OCI-LY3 (cell line): ENCODE measurements around the gene UFC1.

Experiments used
- H2AFZ ChIP-seq: fragments of 200-600, 300-600 bp; shearing (Covaris generic); 2 replicates; pipeline ENCODE4 v1.6.0; 2014; ENCODE audit warnings: antibody characterized with exemption, low read depth, low read length
- H3K27ac ChIP-seq: fragments of 200-600, 300-600 bp; sonication (generic); 2 replicates; pipeline ENCODE4 v1.5.1; 2014; ENCODE audit warnings: mild to moderate bottlenecking, low read length, moderate library complexity, mixed read lengths
- H3K27me3 ChIP-seq: fragments of 200-600, 300-600 bp; sonication (generic); 2 replicates; pipeline ENCODE4 v1.6.1; 2014; ENCODE audit warnings: low read depth, low read length, mixed read lengths
- H3K36me3 ChIP-seq: fragments of 200-600, 300-600 bp; sonication (generic); replicated peaks from 2 replicates; pipeline ENCODE3; 2014; ENCODE audit warnings: low read depth, low read length, mixed read lengths
- H3K4me1 ChIP-seq: fragments of 300-600, 200-600 bp; sonication (generic); 2 replicates; pipeline ENCODE4 v1.6.1; 2014; ENCODE audit warnings: low read length, mixed read lengths
- H3K4me2 ChIP-seq: fragments of 200-600, 300-600 bp; sonication (generic); 2 replicates; pipeline ENCODE4 v1.6.1; 2014; ENCODE audit warnings: low read length, mixed read lengths
- H3K4me3 ChIP-seq: fragments of 300-600, 200-600 bp; sonication (generic); 2 replicates; pipeline ENCODE4 v1.5.1; 2014; ENCODE audit warnings: antibody characterized with exemption, mild to moderate bottlenecking, low read length, moderate library complexity
- H3K79me2 ChIP-seq: fragments of 300-600, 200-600 bp; shearing (Covaris generic); 2 replicates; pipeline ENCODE4 v1.6.1; 2014; ENCODE audit warnings: mild to moderate bottlenecking, low read length, mixed read lengths
- H3K9ac ChIP-seq: fragments of 300-600, 200-600 bp; shearing (Covaris generic); 2 replicates; pipeline ENCODE4 v1.6.0; 2014; ENCODE audit warnings: mild to moderate bottlenecking, low read length, moderate library complexity
- H3K9me3 ChIP-seq: fragments of 200-600, 300-600 bp; shearing (Covaris generic); 2 replicates; pipeline ENCODE4 v1.6.1; 2014; ENCODE audit warnings: low read length, mixed read lengths; ENCODE audit not compliant: insufficient read depth
- H4K20me1 ChIP-seq: fragments of 200-600, 300-600 bp; sonication (generic); 2 replicates; pipeline ENCODE4 v1.6.1; 2016; ENCODE audit warnings: low read length, mixed read lengths; ENCODE audit not compliant: insufficient read depth
- EZH2phosphoT487 ChIP-seq: fragments of 200-600 bp; shearing (Covaris generic); IDR thresholded peaks from 2 replicates; pipeline ENCODE4 v1.6.1; 2018; ENCODE audit warnings: antibody characterized with exemption, mixed run types, low read depth
- TF ChIP-seq, protein P1 (sequence below): fragments of 200-600, 300-600 bp; sonication (generic); IDR thresholded peaks from 2 replicates; pipeline ENCODE4 v1.5.1; 2014; ENCODE audit warnings: antibody characterized with exemption, low read length, low read depth

The UFC1 gene

GRCh38 chr1:161139766-161140165 lies 14.0 kb upstream of the UFC1 start:
- H3K36me3 ChIP-seq: no peaks in the 10 kb centered on the region
- no peaks in the 10 kb centered on the region for H3K4me1 ChIP-seq
- no peak overlapping the region for H3K9ac ChIP-seq
- no peak overlapping the region for H2AFZ ChIP-seq
- H3K4me2 ChIP-seq: no peak overlapping the region
- H3K9me3 ChIP-seq: no peaks in the 10 kb centered on the region
- no peak overlapping the region for H3K4me3 ChIP-seq
- no peaks in the 10 kb centered on the region for H3K79me2 ChIP-seq
- H3K27ac ChIP-seq: no peak overlapping the region
- no peaks in the 10 kb centered on the region for H4K20me1 ChIP-seq
- TF ChIP-seq, protein P1, sequence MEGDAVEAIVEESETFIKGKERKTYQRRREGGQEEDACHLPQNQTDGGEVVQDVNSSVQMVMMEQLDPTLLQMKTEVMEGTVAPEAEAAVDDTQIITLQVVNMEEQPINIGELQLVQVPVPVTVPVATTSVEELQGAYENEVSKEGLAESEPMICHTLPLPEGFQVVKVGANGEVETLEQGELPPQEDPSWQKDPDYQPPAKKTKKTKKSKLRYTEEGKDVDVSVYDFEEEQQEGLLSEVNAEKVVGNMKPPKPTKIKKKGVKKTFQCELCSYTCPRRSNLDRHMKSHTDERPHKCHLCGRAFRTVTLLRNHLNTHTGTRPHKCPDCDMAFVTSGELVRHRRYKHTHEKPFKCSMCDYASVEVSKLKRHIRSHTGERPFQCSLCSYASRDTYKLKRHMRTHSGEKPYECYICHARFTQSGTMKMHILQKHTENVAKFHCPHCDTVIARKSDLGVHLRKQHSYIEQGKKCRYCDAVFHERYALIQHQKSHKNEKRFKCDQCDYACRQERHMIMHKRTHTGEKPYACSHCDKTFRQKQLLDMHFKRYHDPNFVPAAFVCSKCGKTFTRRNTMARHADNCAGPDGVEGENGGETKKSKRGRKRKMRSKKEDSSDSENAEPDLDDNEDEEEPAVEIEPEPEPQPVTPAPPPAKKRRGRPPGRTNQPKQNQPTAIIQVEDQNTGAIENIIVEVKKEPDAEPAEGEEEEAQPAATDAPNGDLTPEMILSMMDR: peak; percentile 72
- no peak for TF ChIP-seq EZH2phosphoT487
- H3K27me3 ChIP-seq: no peaks in the 10 kb centered on the region

DNA sequence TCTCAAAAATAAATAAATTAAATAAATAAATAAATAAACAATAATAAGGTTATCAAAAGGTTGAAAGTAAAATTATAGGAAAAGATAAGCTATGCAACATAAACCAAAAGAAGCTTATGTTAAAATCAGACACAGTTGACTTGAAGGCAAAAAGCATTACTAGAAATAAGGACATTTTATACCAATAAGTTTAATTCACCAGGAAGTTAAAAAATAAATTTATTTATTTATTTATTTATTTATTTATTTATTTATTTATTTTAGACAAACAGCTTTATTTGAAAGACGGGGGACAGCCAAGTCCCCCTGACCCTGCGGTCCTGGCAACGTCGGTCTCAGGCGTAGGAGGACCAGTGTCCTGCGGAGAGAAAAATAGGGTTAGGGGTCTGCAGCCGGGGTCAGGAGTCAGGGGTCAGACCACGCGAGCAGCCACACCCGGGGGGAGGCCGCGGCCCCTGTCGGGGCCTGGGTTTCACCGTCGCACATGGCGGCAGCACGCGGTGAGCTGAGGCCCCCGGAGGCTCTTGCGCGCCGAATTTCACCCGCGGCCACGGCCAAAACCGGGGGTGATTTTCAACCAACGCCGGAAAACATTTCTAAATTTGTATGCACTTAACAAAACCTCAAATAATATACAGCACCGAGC lies 12.9 kb upstream of the UFC1 start:
- Histone ChIP-seq H2AFZ (no peak overlapping the region), H3K9ac (no peak overlapping the region), H3K36me3 (no peaks in the 10 kb centered on the region), H4K20me1 (no peaks in the 10 kb centered on the region), H3K27me3 (no peaks in the 10 kb centered on the region), H3K79me2 (no peaks in the 10 kb centered on the region), H3K4me3 (no peak overlapping the region), H3K4me1 (no peaks in the 10 kb centered on the region), H3K4me2 (no peak overlapping the region), H3K9me3 (no peaks in the 10 kb centered on the region), H3K27ac (no peak overlapping the region)
- TF ChIP-seq EZH2phosphoT487: no peak
- TF ChIP-seq, protein P1: no peak

DNA sequence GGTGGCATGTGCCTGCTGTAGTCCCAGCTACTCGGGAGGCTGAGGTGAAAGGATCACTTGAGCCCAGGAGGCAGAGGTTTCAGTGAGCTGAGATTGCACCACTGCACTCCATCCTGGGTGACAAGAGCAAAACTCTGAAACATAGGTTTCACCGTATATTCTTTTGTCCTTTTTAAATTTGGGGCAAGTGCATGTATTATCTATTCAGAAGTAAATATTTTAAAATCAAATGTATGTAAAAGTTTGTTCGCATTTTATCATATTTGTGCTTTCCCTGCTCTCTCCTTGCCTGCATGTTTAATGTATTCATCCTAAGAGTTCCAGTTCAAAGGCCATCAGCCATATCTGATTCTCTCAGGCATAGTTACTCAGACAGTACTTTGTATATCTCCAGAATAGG lies 7.9 kb upstream of the UFC1 start:
- H4K20me1 ChIP-seq: no peaks in the 10 kb centered on the region
- H3K9me3 ChIP-seq: no peaks in the 10 kb centered on the region
- no peaks in the 10 kb centered on the region for H3K4me1 ChIP-seq
- no peak overlapping the region for H3K4me2 ChIP-seq
- no peaks in the 10 kb centered on the region for H3K27me3 ChIP-seq
- H2AFZ ChIP-seq: no peak overlapping the region
- H3K4me3 ChIP-seq: no peak overlapping the region
- TF ChIP-seq EZH2phosphoT487: no peak
- TF ChIP-seq, protein P1: no peak
- H3K79me2 ChIP-seq: no peaks in the 10 kb centered on the region
- no peaks in the 10 kb centered on the region for H3K36me3 ChIP-seq
- H3K9ac ChIP-seq: no peak overlapping the region
- H3K27ac ChIP-seq: no peak overlapping the region

- H3K27me3 ChIP-seq: no peaks in the 10 kb centered on the region
- peaks cover 9% of the 10 kb centered on the region for H3K4me1 ChIP-seq
- peaks cover 17% of the 10 kb centered on the region for H3K79me2 ChIP-seq
- H4K20me1 ChIP-seq: no peaks in the 10 kb centered on the region
- peak overlapping the region; percentile 80 for H3K4me2 ChIP-seq
- peak overlapping the region; percentile 90; the same call in 1 of the 2 replicates for H3K27ac ChIP-seq
- peak overlapping the region; percentile 34; the same call in 1 of the 2 replicates for H2AFZ ChIP-seq
- H3K9ac ChIP-seq: peak overlapping the region; percentile 92
- no peak for TF ChIP-seq EZH2phosphoT487
- TF ChIP-seq, protein P1: no peak
- H3K9me3 ChIP-seq: no peaks in the 10 kb centered on the region
- H3K4me3 ChIP-seq: peak overlapping the region; percentile 88
- peaks cover 5% of the 10 kb centered on the region for H3K36me3 ChIP-seq
These were observed 602 bp upstream of the UFC1 start for GRCh38 chr1:161153176-161153575.
